Middle frontal gyrus (tissue), 1 donor: ENCODE measurements around the gene MC3R.

Experiments used
- DNase-seq: peaks from one replicate; pipeline ENCODE4 v3.0.0-alpha.2; 2015; ENCODE audit warnings: low spot score; ENCODE audit errors: extremely low spot score

Gene MC3R

GRCh38 chr20:56249244-56249955 is 868 bp downstream of the MC3R start:
- DNase-seq: no peak

- DNase-seq: no peak
These were observed 1.4 kb downstream of the MC3R start for GRCh38 chr20:56249956-56250355.

DNA sequence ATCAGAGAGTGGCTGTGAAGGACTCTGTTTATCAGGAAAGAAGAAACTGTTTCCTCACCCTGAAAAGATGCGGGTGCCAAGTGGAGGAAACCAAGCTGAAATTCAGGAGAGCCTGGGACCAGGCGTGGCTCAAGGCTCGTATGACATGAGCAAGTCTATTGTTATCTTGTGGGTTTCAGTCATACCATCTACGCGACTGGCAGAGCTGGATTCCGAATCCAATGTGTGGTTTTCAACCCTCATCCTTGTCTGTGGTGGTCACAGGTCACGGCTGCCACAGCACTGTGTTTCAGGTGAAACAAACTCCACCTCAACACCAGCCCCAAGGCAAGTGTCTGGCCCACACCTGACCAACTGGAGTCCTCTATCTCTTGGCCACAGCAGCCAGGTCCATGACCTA is 9.1 kb downstream of the MC3R start:
- no peak for DNase-seq

- DNase-seq: no peak
These were observed 11.4 kb downstream of the MC3R start for GRCh38 chr20:56259948-56260347.

DNA sequence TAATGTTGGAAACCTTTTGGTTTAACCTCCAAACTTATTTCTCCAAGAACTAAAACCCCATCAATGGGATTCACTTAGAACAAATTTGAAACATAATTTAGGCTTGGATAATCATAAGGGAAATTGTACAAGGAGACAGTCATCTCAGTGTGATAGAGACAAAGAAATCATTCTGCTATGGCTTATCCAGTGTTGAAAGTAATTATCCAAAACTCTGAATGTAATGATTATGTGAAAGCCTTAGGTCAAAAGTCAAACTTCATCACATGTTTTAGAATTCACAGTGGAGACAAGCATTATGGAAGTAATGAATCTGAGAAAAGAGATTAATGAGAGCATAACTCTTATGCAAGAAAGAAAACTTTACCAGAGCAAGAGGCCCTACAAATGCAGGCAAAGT is 20.0 kb downstream of the MC3R start:
- no peak for DNase-seq

DNA sequence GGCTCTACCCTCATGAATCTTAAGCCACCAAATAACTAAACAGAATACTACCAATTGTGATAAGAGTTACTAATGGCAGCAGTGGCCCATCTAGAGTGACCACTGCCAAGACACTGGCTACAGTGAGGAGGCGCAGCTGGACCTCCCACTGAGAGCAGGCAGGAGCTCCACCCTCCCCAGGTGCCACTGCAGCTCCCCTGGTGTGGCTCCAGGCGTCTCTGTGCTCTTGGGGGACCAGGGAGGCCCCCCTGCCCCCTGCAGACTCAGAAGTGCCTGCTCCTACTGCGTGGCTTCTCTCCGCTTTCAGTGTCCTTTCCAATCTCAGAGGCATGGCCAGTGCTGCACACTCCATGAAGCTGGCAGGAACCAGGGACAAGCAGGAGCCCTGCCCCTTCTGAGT is 23.4 kb downstream of the MC3R start:
- no peak for DNase-seq

DNA sequence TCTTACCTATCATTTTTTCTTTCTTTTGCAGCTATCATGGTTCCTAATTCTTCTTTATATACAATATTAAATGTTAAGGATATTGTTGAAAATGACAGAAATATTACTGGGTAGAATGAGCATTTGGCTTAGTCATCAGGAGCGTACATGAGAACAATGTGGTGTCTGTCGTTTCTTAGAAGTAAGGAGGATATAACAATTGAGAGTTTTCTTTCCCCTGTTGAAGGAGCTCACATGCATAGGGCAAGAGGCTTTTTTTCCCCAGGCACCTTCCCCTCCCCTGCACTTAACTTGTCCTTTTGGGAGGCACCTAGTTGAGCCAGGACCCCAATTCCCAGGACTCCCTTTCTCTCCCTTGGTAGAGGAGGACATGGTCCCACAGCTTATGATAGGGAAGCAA is 25.0 kb downstream of the MC3R start:
- no peak for DNase-seq

DNA sequence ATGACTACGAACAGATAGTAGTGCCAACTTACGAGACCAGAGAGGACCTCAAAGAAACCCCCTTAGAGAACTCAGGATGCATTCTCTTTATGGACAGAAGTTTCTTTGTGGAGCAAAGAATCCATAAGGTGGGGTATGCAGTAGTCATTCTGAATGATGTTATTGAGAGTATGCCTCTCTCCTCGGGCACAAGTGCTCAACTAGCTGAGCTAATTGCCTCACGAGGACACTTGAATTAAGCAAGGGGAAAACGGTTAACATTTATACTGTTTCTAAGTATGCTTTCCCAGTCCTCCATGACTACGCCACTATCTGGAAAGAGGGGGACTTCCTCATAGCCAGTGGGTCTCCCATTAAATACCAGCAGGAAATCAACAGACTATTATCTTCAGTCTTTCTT is 25.6 kb downstream of the MC3R start:
- DNase-seq: no peak

DNA sequence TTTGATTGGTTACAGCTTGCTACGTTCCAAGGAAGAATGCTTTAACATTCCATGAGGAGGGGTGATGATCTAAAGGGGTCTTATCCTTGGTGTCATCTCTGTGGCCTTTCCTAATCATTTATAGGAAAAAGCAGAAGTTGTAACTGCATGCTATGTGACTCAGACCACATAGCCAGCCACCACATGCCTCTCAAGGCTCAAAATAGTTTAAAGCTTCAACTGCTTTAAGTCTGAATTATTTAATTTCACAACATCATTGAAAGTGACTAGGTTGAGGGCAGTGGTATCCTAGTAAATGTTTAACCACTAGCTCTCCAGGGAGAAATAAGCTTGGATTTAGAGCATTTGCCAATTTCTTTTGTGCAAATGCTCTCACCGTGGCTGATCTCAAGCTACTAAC is 29.7 kb downstream of the MC3R start:
- no peak for DNase-seq

GRCh38 chr20:56285496-56285895 is 37.0 kb downstream of the MC3R start:
- DNase-seq: no peak

DNA sequence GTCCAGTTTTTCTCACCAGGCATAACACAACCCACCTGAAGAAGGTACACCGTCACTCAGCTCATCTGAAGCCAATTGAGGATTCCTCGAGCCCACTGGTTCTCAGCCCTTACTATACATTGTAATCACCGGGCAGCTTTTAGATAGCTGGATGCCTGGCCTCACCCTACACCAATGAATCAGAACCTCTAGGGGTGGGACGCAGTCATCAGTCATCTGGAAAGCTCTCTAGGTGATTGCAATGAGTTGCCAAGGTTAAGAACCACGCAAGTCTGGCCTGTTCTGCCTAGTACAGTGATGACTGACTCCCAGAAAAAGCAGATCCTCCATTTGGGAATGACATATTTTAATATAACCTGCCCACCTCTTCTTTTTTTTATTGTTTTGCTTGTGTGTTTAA is 41.1 kb downstream of the MC3R start:
- DNase-seq: no peak

DNA sequence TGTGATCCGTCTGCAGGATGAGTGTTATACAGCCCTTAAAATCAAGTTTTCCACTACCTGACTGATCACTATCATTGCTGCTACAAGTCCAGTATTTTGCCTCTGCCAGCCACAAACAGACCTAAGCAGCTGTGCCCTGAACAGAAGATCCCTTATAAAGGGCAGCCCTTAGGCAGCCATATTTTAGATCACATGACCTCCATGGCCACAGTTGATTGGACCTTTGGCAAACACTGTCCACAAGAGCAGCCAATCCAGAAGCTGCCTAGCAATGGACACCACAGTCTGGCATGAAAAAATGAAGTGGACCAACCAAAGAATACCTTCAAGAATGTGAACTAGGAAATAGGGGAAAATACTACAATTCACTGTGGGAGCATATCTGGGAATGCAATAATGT is 50.8 kb downstream of the MC3R start:
- no peak for DNase-seq
